SK-N-SH treated with all-trans-retinoic acid at 6 μM for 48 hours (cell line): ENCODE results near the gene PAK5.

Experiments
- ATAC-seq: fragments of 200-7000 bp; cut with Tn5 transposase; 3 replicates; pipeline ENCODE4 v1.9.1; 2020; ENCODE audit warnings: mild to moderate bottlenecking, moderate library complexity
- ARNTL ChIP-seq: fragments of 450-650 bp; formaldehyde crosslinking; IDR thresholded peaks from 2 replicates; pipeline ENCODE4 v1.5.0; 2020; ENCODE audit warnings: low read depth, mild to moderate bottlenecking, moderate library complexity, borderline replicate concordance
- BACH2 ChIP-seq: fragments of 250-450 bp; sonication (Bioruptor Pico); IDR thresholded peaks from 2 replicates; pipeline ENCODE4 v1.9.0; 2021; ENCODE audit warnings: mild to moderate bottlenecking, borderline replicate concordance
- ESRRG ChIP-seq: fragments of 250-450 bp; sonication (Bioruptor Pico); IDR thresholded peaks from 2 replicates; pipeline ENCODE4 v1.6.1; 2021; ENCODE audit warnings: mild to moderate bottlenecking
- GLIS3 ChIP-seq: fragments of 250-450 bp; sonication (Bioruptor Pico); IDR thresholded peaks from 2 replicates; pipeline ENCODE4 v1.5.0; 2020; ENCODE audit warnings: mild to moderate bottlenecking, moderate library complexity
- ISL1 ChIP-seq: fragments of 250-450 bp; sonication (Bioruptor Pico); IDR thresholded peaks from 2 replicates; pipeline ENCODE4 v2.1.2; 2022; ENCODE audit warnings: mild to moderate bottlenecking, moderate library complexity
- OSR1 ChIP-seq: fragments of 250-450 bp; sonication (Bioruptor Pico); IDR thresholded peaks from 2 replicates; pipeline ENCODE4 v1.8.0; 2022; ENCODE audit warnings: moderate library complexity, mild to moderate bottlenecking, inconsistent platforms
- SNAI2 ChIP-seq: fragments of 250-450 bp; sonication (Bioruptor Pico); IDR thresholded peaks from 2 replicates; pipeline ENCODE4 v1.5.0; 2020; ENCODE audit warnings: mild to moderate bottlenecking, moderate library complexity
- TCF4 ChIP-seq: fragments of 250-450 bp; sonication (Bioruptor Pico); IDR thresholded peaks from 2 replicates; pipeline ENCODE4 v1.8.0; 2021; ENCODE audit warnings: mild to moderate bottlenecking, moderate library complexity, borderline replicate concordance
- ZC3H10 ChIP-seq: fragments of 250-450 bp; sonication (Bioruptor Pico); IDR thresholded peaks from 2 replicates; pipeline ENCODE4 v1.5.1; 2021; ENCODE audit warnings: mild to moderate bottlenecking, moderate library complexity
- ZFP30 ChIP-seq: fragments of 450-650 bp; formaldehyde crosslinking; IDR thresholded peaks from 2 replicates; pipeline ENCODE4 v1.5.0; 2022; ENCODE audit warnings: mild to moderate bottlenecking, moderate library complexity
- ZNF565 ChIP-seq: fragments of 450-650 bp; formaldehyde crosslinking; conservative IDR thresholded peaks from 2 replicates; pipeline ENCODE4 v1.5.0; 2020; ENCODE audit warnings: low read depth, mild to moderate bottlenecking, moderate library complexity
- TF ChIP-seq, protein P1 (sequence below): fragments of 250-450 bp; sonication (Bioruptor Pico); IDR thresholded peaks from 2 replicates; pipeline ENCODE4 v1.5.1; 2020; ENCODE audit warnings: low read depth, mild to moderate bottlenecking, moderate library complexity
- TF ChIP-seq, protein P2 (sequence below): fragments of 250-450 bp; sonication (Bioruptor Pico); IDR thresholded peaks from 2 replicates; pipeline ENCODE4 v1.8.0; 2021; ENCODE audit warnings: low read depth, mild to moderate bottlenecking, moderate library complexity, borderline replicate concordance
- TF ChIP-seq, protein P3 (sequence below): fragments of 250-450 bp; sonication (Bioruptor Pico); IDR thresholded peaks from 2 replicates; pipeline ENCODE4 v1.5.0; 2020; ENCODE audit warnings: mild to moderate bottlenecking, moderate library complexity
- TF ChIP-seq, protein P4 (sequence below): fragments of 250-450 bp; sonication (Bioruptor Pico); IDR thresholded peaks from 2 replicates; pipeline ENCODE4 v1.8.0; 2020; ENCODE audit warnings: mild to moderate bottlenecking, moderate library complexity, borderline replicate concordance
- TF ChIP-seq, protein P5 (sequence below): fragments of 250-450 bp; sonication (Bioruptor Pico); IDR thresholded peaks from 2 replicates; pipeline ENCODE4 v1.5.1; 2021; ENCODE audit warnings: mild to moderate bottlenecking, moderate library complexity

PAK5 gene

DNA sequence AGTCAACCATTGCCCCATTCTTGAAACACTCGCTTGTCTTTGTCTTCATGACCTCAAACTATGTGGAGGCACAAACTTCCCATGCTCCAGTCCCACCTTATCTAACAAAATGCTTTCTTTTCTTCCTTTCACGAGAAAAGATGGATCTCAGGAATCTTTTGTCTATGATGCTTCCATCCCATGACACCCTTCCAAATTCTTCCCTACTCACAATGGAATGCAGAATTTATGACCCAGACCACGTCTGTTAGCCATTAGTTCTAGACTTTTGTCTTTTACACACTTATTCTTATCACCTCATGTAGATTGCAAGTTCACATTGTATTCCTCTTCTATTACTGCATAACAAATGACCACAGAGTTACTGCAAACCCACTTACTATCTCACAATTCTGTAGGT is 348.7 kb downstream of the PAK5 start:
- no peak for ATAC-seq
- TF ChIP-seq SNAI2 (CRISPR knock-in tag) (no peak), BACH2 (no peak)

DNA sequence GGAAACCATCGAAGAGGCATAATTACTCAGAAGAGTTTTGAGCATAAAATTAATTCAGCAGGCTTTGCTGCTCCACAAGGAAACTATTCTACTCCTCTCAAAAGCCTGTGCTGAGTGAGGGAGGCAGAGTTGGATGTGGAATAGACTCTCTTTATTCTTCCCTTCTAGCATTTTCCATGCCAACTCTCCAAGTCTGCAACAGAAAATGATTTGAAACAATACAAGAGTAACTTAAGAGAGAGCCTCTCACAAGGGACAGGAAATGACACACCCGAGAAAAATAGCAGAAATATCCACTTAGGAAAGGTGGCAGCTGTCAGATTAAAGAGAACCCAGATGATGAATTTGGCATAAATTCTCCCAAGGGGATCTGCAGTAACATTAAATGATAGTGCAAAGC is 350.8 kb downstream of the PAK5 start:
- TF ChIP-seq ZNF565 (CRISPR knock-in tag) (no peak), ISL1 (no peak), ZC3H10 (CRISPR knock-in tag) (no peak), ZFP30 (no peak), SNAI2 (CRISPR knock-in tag) (no peak), GLIS3 (CRISPR knock-in tag) (no peak), ESRRG (no peak), TCF4 (CRISPR knock-in tag) (no peak), OSR1 (CRISPR knock-in tag) (no peak), ARNTL (CRISPR knock-in tag) (no peak)
- TF ChIP-seq, protein P1, sequence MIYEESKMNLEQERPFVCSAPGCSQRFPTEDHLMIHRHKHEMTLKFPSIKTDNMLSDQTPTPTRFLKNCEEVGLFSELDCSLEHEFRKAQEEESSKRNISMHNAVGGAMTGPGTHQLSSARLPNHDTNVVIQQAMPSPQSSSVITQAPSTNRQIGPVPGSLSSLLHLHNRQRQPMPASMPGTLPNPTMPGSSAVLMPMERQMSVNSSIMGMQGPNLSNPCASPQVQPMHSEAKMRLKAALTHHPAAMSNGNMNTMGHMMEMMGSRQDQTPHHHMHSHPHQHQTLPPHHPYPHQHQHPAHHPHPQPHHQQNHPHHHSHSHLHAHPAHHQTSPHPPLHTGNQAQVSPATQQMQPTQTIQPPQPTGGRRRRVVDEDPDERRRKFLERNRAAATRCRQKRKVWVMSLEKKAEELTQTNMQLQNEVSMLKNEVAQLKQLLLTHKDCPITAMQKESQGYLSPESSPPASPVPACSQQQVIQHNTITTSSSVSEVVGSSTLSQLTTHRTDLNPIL (CRISPR knock-in tag), result no peak
- TF ChIP-seq, protein P2, sequence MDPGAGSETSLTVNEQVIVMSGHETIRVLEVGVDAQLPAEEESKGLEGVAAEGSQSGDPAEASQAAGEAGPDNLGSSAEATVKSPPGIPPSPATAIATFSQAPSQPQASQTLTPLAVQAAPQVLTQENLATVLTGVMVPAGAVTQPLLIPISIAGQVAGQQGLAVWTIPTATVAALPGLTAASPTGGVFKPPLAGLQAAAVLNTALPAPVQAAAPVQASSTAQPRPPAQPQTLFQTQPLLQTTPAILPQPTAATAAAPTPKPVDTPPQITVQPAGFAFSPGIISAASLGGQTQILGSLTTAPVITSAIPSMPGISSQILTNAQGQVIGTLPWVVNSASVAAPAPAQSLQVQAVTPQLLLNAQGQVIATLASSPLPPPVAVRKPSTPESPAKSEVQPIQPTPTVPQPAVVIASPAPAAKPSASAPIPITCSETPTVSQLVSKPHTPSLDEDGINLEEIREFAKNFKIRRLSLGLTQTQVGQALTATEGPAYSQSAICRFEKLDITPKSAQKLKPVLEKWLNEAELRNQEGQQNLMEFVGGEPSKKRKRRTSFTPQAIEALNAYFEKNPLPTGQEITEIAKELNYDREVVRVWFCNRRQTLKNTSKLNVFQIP (CRISPR knock-in tag), result no peak
- TF ChIP-seq, protein P3, sequence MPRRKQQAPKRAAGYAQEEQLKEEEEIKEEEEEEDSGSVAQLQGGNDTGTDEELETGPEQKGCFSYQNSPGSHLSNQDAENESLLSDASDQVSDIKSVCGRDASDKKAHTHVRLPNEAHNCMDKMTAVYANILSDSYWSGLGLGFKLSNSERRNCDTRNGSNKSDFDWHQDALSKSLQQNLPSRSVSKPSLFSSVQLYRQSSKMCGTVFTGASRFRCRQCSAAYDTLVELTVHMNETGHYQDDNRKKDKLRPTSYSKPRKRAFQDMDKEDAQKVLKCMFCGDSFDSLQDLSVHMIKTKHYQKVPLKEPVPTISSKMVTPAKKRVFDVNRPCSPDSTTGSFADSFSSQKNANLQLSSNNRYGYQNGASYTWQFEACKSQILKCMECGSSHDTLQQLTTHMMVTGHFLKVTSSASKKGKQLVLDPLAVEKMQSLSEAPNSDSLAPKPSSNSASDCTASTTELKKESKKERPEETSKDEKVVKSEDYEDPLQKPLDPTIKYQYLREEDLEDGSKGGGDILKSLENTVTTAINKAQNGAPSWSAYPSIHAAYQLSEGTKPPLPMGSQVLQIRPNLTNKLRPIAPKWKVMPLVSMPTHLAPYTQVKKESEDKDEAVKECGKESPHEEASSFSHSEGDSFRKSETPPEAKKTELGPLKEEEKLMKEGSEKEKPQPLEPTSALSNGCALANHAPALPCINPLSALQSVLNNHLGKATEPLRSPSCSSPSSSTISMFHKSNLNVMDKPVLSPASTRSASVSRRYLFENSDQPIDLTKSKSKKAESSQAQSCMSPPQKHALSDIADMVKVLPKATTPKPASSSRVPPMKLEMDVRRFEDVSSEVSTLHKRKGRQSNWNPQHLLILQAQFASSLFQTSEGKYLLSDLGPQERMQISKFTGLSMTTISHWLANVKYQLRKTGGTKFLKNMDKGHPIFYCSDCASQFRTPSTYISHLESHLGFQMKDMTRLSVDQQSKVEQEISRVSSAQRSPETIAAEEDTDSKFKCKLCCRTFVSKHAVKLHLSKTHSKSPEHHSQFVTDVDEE, result no peak
- TF ChIP-seq, protein P4, sequence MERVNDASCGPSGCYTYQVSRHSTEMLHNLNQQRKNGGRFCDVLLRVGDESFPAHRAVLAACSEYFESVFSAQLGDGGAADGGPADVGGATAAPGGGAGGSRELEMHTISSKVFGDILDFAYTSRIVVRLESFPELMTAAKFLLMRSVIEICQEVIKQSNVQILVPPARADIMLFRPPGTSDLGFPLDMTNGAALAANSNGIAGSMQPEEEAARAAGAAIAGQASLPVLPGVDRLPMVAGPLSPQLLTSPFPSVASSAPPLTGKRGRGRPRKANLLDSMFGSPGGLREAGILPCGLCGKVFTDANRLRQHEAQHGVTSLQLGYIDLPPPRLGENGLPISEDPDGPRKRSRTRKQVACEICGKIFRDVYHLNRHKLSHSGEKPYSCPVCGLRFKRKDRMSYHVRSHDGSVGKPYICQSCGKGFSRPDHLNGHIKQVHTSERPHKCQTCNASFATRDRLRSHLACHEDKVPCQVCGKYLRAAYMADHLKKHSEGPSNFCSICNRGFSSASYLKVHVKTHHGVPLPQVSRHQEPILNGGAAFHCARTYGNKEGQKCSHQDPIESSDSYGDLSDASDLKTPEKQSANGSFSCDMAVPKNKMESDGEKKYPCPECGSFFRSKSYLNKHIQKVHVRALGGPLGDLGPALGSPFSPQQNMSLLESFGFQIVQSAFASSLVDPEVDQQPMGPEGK (CRISPR knock-in tag), result no peak
- TF ChIP-seq, protein P5, sequence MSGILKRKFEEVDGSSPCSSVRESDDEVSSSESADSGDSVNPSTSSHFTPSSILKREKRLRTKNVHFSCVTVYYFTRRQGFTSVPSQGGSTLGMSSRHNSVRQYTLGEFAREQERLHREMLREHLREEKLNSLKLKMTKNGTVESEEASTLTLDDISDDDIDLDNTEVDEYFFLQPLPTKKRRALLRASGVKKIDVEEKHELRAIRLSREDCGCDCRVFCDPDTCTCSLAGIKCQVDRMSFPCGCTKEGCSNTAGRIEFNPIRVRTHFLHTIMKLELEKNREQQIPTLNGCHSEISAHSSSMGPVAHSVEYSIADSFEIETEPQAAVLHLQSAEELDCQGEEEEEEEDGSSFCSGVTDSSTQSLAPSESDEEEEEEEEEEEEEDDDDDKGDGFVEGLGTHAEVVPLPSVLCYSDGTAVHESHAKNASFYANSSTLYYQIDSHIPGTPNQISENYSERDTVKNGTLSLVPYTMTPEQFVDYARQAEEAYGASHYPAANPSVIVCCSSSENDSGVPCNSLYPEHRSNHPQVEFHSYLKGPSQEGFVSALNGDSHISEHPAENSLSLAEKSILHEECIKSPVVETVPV (CRISPR knock-in tag), result no peak
- TF ChIP-seq, all 23 proteins: peak for 0
- ATAC-seq, result no peak
